Right lung (tissue), 5 donors: Measurements from ENCODE around the gene GJC3. TPM values are rescaled to one million over a fixed set of nuclear protein-coding genes. Genes with fewer than 3 reads are reported as not detected.

ENCODE experiments used
- polyA plus RNA-seq, 5 donors: library from polyadenylated mRNA; unstranded; fragments of 120-200 nt; gene quantifications; one replicate each; pipeline versions ENCODE4 v1.2.1 to v1.2.3, GENCODE V29; 2013; ENCODE audit warnings: inconsistent platforms in 1 of 5, low replicate concordance in 1 of 5; ENCODE audit not compliant: insufficient read length in 5 of 5, insufficient read depth in 1 of 5

The GJC3 gene
- polyA plus RNA-seq, 5 donors, result 0.93 to 1.5 (median 1.0) TPM

Other genes with a start within 250 kb of the GJC3 start
- gene CYP3A5, start 249.6 kb downstream of the GJC3 start, polyA plus RNA-seq, result 10 to 100 TPM; 15.1 to 25.8 (median 19.6) TPM
- gene CYP3A7, start 194.4 kb downstream of the GJC3 start, polyA plus RNA-seq, result 10 to 100 TPM in 1 of 5 donors, 1 to 10 TPM in 2, under 1 TPM in 2; 0.59 to 16.8 (median 1.3) TPM
- gene CYP3A4, start 145.4 kb downstream of the GJC3 start, polyA plus RNA-seq, result under 1 TPM; 0.14 to 0.34 (median 0.18) TPM
- under 1 TPM; 0.09 to 0.50 (median 0.28) TPM for gene CYP3A43, start 101.6 kb downstream of the GJC3 start, polyA plus RNA-seq
- gene OR2AE1, start 52.6 kb downstream of the GJC3 start, polyA plus RNA-seq, result under 1 TPM in 1 of 5 donors, not detected in 4; 0.10 TPM
- 10 to 100 TPM; 35.0 to 45.0 (median 38.6) TPM for gene TRIM4, start 10.1 kb downstream of the GJC3 start, polyA plus RNA-seq
- gene AZGP1, start 46.4 kb upstream of the GJC3 start, polyA plus RNA-seq, result 100 to 1,000 TPM in 1 of 5 donors, under 1 TPM in 4; 0.24 to 101 (median 0.51) TPM
- gene ZKSCAN1, start 86.0 kb upstream of the GJC3 start, polyA plus RNA-seq, result 10 to 100 TPM; 75.2 to 93.9 (median 86.2) TPM
- gene ZSCAN21, start 120.2 kb upstream of the GJC3 start, polyA plus RNA-seq, result 10 to 100 TPM; 23.1 to 27.0 (median 25.6) TPM
- 10 to 100 TPM; 38.7 to 54.7 (median 48.2) TPM for gene ZNF3, start 152.1 kb upstream of the GJC3 start, polyA plus RNA-seq
- gene COPS6, start 159.3 kb upstream of the GJC3 start, polyA plus RNA-seq, result 100 to 1,000 TPM; 112 to 138 (median 122) TPM
- gene MCM7, start 171.8 kb upstream of the GJC3 start, polyA plus RNA-seq, result 100 to 1,000 TPM; 129 to 144 (median 140) TPM
- 10 to 100 TPM; 34.5 to 43.4 (median 36.5) TPM for gene AP4M1, start 172.0 kb upstream of the GJC3 start, polyA plus RNA-seq
- gene TAF6, start 189.7 kb upstream of the GJC3 start, polyA plus RNA-seq, result 10 to 100 TPM; 49.1 to 65.9 (median 58.1) TPM
- 10 to 100 TPM; 39.7 to 49.3 (median 41.5) TPM for gene CNPY4, start 190.0 kb upstream of the GJC3 start, polyA plus RNA-seq
- 1 to 10 TPM; 1.1 to 2.5 (median 1.3) TPM for gene MBLAC1, start 197.3 kb upstream of the GJC3 start, polyA plus RNA-seq
- gene LAMTOR4, start 219.3 kb upstream of the GJC3 start, polyA plus RNA-seq, result 100 to 1,000 TPM in 1 of 5 donors, 10 to 100 TPM in 4; 75.2 to 132 (median 92.2) TPM
- gene TRAPPC14, start 229.1 kb upstream of the GJC3 start, polyA plus RNA-seq, result 10 to 100 TPM; 16.0 to 22.3 (median 17.4) TPM
- 10 to 100 TPM; 16.3 to 27.2 (median 16.9) TPM for gene GAL3ST4, start 239.0 kb upstream of the GJC3 start, polyA plus RNA-seq
- 10 to 100 TPM in 3 of 5 donors, 1 to 10 TPM in 2; 7.6 to 18.4 (median 14.1) TPM for gene GPC2, start 247.8 kb upstream of the GJC3 start, polyA plus RNA-seq
- 10 to 100 TPM; 15.9 to 24.7 (median 21.1) TPM for gene STAG3, start 248.3 kb upstream of the GJC3 start, polyA plus RNA-seq